GM21528 (cell line): ENCODE data around the gene C19orf38.
A peak's percentile ranks its signal among the peaks of the same experiment; 100 is the strongest.
"Not testable (repeated sequence)": the region's sequence is repeated elsewhere in the genome, so short reads cannot be mapped to it uniquely, and the experiment has no call there.

Experiments used
- ATAC-seq: cut with Tn5 transposase; IDR thresholded peaks from one replicate; pipeline ENCODE4 v1.9.1; 2021; ENCODE audit warnings: mild to moderate bottlenecking, moderate library complexity; ENCODE audit not compliant: unreplicated experiment, low FRiP score

Gene C19orf38

DNA sequence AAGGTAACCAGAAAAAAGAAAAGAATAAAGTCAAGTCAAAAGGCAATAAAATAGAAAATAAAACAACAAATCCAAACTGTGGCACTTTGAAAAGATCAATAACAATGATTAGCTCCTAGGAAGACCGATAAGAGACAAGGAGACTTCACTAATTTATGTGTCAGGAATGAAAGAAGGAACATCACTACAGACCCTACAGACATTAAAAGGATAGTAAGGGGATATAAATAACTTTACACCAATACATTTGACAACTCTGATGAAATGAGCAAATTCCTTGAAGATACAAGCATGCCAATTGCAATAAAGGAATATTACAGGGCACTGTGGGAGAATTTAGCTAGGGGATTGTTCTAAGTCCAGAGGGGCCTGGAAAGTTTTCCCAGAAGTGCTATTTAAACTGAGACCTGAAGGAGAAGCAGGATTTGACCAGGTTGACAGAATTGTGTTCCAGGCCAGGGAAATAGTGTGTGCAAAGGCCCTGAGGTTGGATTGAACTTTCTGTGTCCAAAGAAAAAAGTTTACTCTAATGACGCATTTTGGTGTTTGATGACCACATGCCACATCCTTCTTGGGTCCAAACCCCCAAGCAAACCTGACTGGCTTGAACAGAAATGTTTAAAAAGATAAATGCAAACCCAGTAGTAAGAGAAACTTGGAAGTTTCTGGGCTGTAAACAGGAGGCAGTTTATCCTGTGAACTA lies 1.6 kb upstream of the C19orf38 start:
- no peak for ATAC-seq

- no peak for ATAC-seq
Measured at GRCh38 chr19:10850631-10851030, 2.4 kb downstream of the C19orf38 start.

DNA sequence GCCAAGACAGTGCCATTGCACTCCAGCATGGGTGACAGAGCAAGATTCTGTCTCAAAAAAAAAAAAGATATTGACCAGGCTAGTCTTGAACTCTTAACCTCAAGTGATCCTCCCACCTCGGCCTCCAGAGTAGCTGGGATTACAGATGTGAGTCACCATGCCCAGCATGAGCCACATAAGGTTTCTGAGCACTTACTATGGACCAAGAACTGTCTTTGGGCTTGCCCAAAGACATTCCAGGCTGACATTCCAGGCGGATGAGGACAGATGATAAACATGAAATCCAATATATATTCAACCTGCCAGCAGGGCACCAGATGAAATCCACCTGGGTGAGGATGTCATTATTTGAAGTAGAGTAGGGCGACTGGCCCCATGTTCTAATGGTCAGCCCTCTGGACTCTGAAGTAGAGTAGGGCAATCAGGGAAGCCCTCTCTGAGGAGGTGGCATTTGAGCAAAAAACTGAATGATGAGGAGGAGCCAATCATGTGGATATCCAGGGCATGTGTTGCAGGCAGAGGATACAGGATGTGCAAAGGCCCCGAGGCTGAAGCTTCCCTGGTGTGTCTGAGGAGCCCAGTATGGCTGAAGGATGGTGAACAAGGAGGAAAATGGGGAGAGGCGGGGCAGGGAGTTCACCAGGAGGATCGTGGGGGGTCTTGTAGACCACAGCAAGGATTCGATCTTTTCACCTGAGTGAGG lies 4.0 kb downstream of the C19orf38 start:
- ATAC-seq: no peak

- no peak for ATAC-seq
Measured at GRCh38 chr19:10852941-10853340, 4.7 kb downstream of the C19orf38 start.

DNA sequence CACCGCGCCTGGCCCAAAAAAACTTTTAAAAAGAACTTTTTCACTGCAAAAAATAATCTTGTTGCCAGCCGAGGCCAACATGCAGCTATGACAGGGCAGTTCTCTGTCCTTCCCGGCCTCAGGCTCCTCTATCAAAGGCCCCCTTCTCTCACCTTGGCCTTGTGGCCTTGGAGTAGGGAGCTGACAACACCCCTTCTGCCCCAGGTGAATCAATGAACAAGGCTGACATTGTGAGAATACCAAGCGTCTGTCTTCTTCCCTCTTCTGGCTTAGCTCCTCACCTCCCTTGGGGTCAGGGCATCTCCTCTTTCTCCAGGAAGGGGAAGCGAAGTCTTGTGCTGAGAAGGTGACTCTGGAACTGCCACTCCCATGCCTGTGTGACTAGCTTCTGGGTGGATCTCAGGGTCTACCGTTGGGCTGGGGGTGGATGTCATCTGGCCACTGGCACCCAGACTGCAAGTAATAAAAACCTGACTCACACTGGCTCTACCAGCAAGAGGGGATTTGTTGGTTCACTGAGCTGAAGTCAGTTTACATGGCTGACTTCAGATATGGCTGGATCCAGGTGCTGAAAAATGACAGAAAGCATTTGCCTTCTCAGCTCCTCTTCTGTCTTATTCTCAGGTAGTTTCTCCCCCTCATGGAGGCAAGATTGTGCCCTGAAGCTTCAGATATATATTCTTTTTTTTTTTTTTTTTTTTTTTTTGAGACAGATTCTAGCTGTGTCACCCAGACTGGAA lies 6.3 kb downstream of the C19orf38 start:
- ATAC-seq: no peak

DNA sequence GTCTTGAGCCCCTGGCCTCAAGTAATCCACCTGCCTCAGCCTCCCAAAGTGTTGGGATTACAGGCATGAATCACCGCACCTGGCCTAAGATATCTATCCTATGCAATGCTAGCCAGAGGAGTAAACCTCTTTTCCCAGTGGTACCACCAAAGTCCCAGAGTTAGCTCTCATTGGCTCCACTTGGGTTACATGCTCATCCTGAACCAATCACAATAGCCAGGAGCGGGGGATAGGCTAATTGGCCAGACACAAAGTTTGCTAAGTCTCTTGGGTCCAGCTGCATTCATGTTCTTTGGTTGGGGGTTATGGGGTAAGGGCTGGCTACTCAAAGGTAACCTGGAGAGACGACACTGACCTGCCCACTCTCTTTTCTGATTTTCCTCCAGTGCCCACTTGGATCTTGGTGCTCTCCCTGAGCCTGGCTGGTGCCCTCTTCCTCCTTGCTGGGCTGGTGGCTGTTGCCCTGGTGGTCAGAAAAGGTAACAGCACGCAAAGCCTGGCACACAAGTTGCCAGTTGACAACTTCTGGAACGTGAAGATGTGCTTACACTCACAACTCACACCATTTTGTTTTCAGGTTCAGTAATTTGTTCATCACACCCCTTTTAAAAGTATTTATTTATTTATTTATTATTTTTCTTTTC lies 7.8 kb downstream of the C19orf38 start:
- ATAC-seq: no peak

DNA sequence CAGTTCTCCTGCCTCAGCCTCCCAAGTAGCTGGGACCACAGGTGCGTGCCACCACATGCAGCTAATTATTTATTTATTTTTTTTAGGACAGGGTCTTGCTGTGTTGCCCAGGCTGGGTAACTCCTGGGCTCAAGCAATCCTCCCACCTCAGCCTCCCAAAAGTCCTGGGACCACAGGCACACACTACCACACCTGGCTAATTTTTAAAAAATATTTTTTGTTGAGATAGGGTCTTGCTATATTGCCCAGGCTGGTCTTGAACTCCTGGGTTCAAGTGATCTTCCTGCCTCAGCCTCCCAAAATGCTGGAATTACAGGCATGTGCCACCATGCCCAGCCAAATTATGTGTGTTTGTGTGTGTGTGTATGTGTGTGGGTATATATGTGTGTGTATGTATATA lies 8.7 kb downstream of the C19orf38 start:
- ATAC-seq: not testable (repeated sequence)

GRCh38 chr19:10858204-10858828 lies 10.1 kb downstream of the C19orf38 start:
- no peak for ATAC-seq

DNA sequence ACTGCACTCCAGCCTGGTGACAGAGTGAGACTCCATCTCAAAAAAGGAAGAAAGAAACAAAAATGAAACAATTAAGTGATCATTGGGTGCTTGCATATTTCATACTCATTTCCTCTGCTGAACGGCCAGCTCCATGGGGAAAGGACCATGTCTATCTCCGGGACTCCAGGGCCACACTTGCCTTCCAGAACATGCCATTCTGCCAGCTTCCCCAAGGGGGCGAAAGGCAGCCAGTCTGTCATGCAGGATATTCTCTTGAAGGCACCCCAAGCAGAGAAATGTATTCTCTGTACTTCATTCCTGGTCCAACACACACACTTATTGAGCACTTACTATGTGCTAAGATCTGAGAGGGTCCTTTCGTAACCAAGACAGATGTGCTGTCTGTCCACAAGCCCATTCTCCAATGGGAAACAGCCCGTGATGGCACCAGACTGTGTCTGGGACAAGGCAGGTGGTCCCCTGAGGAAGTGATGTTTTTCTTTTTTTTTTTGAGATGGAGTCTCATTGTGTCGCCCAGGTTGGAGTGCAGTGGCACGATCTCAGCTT lies 13.0 kb downstream of the C19orf38 start:
- ATAC-seq: no peak

DNA sequence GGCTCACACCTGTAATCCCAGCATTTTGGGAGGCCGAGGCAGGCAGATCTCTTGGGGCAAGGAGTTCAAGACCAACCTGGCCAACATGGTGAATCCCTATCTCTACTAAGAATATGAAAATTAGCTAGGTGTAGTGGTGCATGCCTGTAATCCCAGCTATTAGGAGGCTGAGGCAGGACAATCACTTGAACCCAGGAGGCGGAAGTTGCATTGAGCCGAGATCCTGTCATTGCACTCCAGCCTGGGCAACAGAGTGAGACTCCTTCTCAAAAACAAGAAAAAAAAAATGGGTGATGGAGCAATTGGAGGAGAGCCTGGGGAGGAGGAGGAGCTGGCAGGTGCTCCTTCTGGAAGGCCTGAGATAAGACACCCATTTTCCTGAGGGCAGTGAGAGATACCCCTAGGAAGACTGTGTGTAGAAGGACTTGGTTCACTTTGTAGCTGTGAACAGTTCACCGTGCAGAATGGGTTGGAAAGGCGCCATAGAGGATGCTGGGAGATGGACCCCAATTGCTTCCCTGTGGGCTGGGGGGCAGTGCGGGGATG lies 14.4 kb downstream of the C19orf38 start:
- ATAC-seq: no peak

- ATAC-seq: no peak
Measured at GRCh38 chr19:10863107-10863717, 15.0 kb downstream of the C19orf38 start.

DNA sequence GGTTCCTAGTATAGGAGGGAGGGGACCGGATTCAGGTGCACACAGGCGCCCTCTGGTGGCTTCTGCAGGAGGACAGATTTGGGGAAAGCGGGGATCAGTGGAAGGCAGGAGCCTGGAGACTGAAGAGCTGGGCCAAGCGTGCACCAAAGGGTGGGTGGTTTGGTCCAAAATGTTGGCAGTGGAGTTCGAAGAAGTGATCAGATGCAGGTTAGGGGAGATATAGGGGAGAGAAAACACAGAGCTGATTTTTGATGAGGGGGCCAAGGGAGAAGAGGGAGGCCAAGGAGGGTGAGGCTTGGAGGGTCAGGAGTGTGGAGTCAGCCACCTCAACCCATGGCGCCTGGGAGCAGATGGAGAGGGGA lies 16.3 kb downstream of the C19orf38 start:
- no peak for ATAC-seq

- no peak for ATAC-seq
Measured at GRCh38 chr19:10866495-10866894, 18.3 kb downstream of the C19orf38 start.

GRCh38 chr19:10868872-10869547 lies 20.8 kb downstream of the C19orf38 start:
- no peak for ATAC-seq

DNA sequence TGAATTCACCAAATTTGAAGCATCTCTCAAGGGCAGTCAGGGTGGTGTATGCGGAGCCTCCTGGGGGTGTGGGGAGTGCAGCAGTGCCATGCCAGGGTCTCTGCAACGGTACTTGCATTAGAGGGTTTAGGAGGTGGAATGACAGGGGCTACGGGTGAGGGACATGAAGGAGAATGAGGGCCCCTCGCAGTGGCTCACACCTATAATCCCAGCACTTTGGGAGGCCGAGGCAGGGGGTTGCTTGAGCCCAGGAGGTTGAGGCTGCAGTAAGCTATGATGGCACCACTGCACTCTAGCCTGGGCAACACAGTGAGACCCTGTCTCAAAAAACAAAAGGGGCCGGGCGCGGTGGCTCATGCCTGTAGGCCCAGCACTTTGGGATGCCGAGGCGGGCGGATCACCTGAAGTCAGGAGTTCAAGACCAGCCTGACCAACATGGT lies 21.7 kb downstream of the C19orf38 start:
- not testable (repeated sequence) for ATAC-seq

DNA sequence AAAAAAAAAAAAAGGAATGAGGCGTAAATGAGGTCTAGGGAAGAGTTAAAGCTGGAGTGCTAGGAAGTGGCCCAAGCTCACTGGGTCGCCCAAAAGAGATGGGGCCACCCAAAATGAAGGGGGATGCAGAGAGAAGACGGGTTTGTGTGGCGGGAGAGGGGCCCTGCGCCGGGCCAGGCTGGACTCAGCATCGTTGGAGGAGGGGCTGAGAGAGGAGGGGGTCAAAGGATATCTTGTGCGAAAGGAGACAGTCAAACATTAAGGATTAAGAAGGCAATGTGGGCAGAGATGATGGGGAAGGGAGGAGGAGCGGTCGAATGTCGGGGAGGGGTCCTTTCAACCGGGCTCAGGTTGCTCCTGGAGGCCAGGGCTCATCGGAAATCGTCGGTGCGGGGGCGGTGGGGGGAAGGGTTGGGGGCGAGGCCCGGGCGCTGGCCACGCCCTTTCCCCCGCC lies 22.3 kb downstream of the C19orf38 start:
- no peak for ATAC-seq

GRCh38 chr19:10870955-10871603 lies 22.9 kb downstream of the C19orf38 start, which contains the start of gene CARM1:
TSS of gene CARM1 (plus strand) at chr19:10871553. CDS start at chr19:10871703, 150 bp downstream.
- ATAC-seq: peak; percentile 68
